HG03565 (cell line): ENCODE data around the gene CAP2.
"Not testable (repeated sequence)": the region's sequence is repeated elsewhere in the genome, so short reads cannot be mapped to it uniquely, and the experiment has no call there.

Experiments used
- ATAC-seq: cut with Tn5 transposase; IDR thresholded peaks from one replicate; pipeline ENCODE4 v1.9.1; 2021; ENCODE audit warnings: mild to moderate bottlenecking, moderate library complexity; ENCODE audit not compliant: unreplicated experiment

The CAP2 gene

DNA sequence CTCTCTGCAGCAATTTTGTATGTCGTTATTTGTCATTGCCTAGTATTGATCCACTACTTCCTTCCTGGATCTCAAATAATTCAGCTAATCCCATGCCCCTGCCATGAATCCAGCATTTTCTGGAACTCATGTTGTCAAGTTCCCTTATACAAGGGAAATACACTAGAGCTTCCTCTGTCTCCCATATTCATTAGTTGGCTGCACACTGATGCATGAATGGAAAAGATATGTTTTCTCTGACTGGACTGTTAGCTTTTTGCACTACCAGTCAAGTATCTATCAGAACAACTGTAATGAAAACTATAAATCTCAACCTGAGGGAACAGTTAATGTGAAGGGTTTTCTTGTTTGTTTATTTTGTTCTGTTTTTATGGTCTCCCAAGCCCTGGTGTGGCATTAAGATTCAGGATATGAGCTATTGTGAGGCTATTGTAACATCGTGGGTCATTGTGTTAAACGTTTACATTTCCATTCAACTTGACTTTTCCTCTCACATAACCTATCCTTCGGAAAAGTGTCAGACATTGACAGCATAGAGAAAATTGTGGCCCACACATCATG lies 104.2 kb downstream of the CAP2 start:
- ATAC-seq, result no peak

DNA sequence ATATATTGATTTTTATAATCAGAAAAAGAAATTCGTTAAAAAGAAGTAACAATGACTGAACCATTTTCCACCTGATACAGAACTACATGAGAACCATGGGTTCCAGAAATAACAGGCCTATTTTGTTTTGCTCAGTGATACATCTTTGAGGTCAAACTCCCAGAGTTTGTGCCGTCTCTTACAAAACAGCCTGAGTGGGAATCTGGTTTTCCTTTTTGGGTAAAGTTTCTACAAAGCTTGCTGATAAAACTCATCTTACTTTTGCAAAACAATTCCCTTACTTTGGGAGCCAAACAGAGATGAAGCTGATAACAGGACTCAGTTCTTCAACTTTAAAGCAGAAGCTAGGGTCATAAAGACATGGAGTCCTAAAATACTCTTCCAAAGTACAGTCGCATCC lies 108.0 kb downstream of the CAP2 start:
- ATAC-seq, result no peak

DNA sequence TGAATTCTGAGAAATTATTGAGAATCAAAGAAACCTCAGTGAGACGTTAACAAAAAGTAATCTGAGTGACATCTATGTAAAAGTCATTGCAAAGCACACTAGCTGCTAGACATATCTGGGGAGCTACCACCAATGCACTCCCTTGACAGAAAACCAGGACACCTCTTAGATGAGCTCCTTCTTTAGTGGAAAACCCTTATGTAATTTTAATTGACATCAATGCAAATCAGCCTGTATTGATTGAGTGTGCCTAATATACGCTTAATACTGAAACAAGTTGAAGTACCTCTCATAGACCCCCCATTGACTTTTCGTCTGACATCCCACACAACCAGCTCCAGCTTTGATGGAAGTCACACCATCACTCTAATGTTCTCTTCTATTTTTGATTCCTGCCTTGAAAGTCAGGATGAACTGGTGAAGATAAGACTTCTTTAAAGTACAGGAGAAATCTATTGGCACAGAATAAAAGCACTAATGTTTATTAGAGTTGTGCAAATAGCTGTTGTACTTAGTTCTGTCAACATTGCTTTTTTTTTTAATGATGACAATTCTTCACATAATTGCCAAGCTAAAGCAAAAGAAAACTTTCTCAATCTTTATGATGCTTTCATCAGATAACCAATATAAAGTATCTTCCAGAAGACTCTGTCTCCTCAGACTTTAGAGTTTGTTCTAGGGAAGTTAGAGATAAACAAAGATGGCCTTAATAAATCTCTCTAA lies 108.7 kb downstream of the CAP2 start:
- no peak for ATAC-seq

DNA sequence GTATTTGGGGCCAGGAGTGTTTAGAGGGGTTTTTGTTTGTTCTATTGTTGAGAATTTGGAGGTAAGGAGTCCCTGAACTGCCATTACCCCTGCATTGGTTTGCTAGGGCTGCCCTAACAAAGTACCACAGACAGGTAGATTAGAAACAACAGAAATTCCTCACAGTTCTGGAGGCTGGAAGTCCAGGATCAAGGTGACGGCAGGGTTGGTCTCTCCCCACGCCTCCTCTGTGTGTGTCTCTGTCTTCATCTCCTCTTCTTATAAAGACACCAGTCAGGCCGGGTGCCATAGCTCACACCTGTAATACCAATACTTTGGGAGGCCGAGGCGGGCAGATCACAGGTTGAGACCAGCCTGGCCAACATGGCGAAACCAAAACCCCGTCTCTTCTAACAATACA lies 109.7 kb downstream of the CAP2 start:
- ATAC-seq, result no peak

DNA sequence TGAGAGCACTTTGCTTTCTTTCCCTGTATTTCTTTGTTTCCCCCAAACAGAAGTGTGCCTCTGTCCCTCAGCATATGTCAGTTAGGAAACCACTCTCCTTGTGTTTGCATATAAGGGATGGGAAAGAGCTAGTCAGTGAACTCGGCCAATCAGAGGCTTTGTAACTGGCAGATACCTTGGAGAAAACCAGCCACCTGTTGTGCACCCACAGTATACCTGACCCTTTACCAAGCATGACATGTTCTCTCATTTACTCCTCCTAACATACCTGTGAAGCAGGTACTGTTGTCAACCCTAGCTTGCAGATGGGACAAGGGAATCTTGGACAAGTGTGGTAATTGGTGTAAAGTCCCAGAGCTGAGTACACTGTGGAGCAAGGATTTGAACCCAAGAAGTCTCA lies 110.6 kb downstream of the CAP2 start:
- ATAC-seq, result no peak

DNA sequence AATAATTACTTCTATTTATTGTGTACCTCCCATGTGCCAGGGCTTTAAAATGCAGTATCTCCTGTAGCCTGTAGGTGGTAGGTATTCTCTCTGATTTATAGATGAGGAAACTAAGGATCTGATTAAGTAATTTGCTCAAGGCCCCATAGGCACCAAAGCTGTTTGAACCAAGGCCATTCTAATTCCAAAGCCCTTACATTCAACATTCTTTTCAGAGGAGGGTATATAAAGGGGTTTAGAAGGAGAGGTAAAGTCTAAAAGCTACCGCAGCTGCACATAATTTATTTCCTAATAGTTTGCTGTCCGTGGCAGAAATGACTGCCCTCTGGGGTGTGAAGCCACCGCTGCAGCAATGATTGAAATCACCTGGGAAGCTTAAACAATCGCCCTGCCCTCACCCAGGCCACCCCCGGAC lies 111.7 kb downstream of the CAP2 start:
- ATAC-seq, result no peak

DNA sequence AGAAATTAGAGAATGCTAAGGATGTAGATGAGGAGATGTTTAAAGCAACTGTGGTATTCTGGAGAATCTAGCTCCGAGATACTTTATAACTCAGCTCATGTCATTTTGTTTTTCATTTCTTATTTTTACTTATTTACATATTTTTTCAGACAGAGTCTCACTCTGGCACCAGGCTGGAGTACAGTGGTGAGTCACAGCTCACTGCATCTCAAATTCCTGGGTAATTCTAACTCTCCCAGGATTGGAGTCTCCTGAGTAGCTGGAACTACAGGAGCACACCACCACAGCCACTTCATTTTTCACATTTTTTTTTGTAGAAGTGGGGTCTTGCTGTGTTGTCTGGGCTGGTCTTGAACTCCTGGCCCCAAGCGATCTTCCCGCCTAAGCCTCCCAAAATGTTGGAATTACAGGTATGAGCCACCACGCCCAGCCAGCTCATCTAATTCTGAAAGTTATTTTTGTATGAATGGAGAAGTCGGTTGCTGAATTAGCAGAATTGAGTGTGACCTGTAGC lies 112.4 kb downstream of the CAP2 start:
- ATAC-seq, result no peak

DNA sequence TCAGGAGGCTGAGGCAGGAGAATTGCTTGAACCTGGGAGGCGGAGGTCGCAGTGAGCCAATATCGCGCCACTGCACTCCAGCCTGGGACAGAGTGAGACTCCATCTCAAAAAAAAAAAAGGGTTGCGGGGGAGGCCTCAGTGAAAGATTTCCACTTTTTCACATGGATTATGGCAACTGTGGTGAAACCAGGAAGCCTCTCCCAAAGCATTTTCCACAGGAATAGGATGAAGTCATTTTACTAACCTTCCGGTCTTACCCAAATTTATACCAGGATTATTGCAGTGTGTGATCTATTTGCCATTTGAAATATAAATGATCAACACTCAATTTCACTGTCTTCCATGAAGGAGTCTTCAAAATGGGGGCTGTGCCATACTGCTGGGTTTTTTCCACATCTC lies 113.1 kb downstream of the CAP2 start:
- no peak for ATAC-seq

DNA sequence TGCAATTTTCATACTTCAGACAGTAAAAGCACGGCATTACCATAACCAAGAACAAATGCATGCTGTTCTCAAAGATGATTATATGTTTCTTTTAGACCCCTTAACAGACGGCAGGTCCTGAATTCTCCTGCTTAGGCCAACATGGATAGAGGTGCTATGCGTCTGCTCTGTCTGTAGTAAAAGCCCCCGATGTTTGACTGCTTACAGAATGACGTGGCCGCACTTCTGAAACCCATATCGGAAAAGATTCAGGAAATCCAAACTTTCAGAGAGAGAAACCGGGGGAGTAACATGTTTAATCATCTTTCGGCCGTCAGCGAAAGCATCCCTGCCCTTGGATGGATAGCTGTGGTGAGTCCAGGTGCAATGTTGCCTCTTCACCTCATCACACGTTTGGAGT lies 113.6 kb downstream of the CAP2 start:
- ATAC-seq, result no peak

DNA sequence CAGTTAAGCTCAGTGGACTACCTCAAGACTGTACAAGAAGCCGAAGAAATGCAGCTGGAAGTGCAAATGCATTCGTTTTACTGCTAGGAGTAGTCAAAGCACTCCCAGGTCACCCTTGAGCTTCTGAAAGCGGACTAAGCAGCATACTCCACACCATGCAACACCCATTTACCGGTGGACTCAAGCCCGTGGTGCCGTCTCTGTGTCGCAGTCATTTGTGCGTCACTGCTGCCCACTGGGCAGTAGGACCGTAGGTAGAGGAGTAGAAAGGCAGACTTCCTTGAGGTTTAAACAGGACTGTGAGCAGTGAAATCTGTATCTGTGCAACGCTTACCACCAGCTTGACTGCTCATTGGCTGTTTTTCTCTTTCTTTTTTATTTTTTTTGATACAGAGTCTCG lies 117.7 kb downstream of the CAP2 start:
- no peak for ATAC-seq

DNA sequence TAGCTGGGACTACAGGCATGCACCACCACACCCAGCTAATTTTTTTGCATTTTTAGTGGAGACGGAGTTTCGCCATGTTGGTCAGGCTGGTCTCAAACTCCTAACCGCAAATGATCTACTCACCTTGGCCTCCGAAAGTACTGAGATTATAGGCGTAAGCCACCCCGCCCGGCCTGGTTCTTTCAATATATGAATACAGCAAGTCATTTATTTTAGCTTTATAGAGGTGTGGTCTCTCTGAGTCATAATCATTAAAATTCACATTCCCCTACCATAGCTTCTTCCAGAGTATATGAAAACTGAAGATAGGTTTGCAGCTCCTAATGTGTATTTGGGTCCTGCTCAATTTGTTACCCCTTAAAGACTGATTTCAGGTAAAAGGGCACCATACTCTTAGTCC lies 118.2 kb downstream of the CAP2 start:
- ATAC-seq, result no peak

DNA sequence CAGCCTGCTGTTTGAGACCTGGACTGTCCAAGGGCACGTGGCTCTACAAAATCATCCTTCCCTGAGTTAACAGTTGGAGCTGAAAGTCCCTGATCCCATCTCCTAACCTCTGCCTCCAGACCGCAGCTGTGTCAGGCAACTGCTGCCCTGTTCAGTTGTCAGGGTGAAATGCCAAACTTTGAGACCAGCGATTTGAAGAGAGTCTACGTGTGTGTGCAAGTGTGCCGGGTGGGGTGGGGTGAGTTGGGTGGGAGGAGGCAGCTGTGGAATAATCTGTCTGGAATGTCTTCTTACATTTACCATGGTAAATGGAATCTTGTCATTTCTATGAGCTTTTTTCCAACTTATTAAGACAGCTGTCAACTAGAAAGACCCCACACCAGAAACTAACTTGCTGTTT lies 125.7 kb downstream of the CAP2 start:
- ATAC-seq, result no peak

DNA sequence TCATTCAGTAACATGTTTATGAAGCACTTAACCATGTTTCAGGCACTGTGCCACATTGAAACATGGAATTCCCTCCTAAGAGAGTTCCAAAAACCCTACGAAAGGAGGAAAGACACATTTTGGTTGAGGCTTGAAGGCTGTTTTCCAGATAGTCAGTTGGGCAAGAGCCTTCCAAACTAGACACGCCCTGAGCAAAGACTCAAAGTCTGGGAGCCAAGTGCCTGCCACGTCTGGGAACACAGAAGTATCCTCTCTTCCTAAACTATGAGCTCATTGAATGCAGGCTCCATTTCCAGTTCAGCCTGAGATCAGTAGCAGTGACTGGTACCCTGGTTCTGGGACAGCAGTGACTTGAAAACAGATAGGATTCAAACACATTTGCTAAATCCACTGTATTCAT lies 132.2 kb downstream of the CAP2 start:
- no peak for ATAC-seq

DNA sequence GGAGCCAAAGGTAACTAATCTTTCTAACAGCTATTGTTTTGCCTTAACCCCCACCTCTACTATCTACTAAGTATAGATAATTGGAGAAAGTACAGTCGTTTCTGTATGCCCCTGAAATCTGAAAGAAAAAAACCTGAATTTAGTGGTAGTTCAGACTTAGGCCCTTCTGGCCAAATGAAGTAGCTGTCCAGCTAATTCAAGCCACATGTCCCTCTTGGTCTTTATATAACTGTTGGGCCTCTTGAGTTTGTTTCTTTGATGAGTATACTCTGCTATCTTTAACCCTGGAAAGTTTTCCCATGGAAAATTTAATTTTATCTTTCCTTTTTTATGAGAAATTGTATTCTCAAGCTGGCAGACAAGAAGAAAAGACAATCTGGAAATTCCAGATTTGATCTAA lies 133.7 kb downstream of the CAP2 start:
- no peak for ATAC-seq

DNA sequence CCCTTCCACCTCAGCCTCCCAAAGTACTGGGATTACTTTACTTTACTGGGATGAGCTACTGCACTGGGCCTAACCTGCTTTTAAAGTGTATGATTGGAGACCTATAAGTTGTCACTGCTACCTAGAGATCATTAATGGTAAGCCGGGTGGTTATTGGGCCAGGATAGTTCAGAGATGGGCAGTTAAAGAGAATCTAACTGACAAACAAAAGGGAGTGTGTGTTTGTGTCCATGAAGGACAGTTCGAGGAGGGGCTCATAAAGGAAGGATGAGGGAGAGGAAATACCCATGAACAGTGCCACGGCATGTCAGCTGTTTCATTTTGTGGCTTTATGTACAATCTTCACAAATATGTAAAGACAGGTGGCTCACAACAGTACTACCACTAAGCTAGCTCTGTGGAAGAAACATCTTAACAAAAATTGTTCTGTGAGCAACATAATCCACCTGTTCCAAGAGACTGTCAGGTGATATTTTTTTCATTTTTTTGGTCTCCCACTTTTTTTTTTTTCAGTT lies 137.0 kb downstream of the CAP2 start:
- ATAC-seq, result no peak

DNA sequence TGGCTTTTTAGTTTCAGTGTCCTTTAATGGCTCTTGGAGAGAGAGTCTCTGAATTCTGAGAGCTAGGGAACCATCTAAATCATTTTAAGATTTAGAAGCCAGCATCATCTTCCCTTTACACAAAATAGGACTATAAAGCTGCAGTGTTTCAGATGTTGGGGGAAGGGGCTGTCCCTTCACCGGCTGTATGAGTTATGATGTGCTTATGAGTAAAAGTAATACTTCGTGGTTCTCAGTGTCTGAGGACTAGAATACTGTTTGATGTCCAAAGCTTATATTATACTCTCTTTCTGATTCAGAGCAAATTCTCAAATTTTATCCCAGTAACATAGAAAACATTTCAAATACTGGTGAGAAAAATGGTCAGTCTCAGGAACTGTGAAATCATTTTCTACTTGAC lies 143.2 kb downstream of the CAP2 start:
- ATAC-seq, result peak; percentile 96

DNA sequence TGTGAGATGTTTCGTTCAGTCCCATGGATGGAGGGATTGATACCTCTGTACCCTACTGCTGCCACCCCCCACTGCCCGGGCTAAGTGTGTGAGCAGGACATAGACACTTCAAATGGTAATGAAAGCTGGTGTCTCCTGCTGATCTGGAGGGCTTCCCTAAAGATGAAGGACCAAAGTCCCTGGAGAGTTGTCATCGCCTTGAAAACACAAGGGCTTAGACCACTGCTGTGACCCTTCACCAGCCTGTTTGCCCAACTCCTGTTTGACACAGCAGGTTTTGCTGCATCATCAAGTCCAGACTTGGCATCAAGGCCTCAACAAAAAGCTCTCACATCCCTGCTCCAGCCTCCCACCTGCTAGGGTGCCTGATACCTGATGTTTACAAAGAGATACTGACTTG lies 148.8 kb downstream of the CAP2 start:
- ATAC-seq, result no peak

DNA sequence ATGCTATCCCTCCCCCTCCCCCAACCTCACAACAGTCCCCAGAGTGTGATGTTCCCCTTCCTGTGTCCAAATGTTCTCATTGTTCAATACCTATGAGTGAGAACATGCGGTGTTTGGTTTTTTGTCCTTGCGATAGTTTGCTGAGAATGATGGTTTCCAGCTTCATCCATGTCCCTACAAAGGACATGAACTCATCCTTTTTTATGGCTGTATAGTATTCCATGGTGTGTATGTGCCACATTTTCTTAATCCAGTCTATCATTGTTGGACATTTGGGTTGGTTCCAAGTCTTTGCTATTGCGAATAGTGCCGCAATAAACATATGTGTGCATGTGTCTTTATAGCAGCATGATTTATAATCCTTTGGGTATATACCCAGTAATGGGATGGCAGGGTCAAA lies 152.3 kb downstream of the CAP2 start:
- ATAC-seq, result not testable (repeated sequence)

DNA sequence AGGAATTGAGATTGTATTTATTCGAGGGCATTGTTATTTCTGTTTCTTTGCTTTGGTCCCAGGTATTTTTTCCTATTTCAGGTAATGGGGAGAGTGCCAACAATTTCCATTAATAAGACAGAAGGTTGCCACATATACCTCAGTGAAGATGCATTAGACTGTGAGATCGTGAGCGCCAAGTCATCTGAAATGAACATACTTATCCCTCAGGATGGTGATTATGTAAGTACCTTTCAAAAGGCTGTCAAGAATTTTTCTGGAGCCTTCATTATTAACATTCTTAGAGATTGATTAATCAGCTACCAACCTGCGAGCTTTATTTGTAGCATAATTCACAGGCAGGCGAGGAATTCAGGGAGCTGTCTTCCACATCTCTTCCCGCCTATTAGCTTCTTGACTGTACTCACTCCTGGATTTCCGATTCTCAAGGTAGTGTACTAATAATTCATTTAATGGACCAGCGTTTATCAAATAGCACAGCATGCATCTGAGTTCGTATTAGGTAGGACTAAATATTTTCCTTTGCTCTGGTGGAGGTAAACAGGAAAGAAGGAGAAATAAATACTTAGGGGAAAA lies 158.1 kb downstream of the CAP2 start:
- no peak for ATAC-seq

DNA sequence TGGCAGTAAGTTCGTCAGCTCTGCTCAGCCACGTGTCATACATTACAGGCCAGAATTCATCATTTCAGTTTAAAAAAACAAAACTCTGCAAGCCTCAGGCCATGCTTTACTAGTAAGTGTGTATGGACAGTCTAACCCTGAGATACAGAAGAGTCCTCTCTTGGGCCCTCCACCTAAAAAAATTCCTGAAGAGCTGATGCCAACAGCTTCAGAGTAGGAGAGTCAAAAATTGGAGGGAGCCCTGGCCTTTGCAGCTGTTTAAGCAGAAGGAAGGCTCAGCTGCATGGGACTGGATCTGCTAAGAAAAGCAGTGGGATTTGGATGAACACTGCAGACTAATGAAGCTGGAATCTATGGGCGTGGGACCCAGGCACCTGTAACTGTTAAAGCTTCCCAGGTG lies 159.5 kb downstream of the CAP2 start:
- no peak for ATAC-seq

DNA sequence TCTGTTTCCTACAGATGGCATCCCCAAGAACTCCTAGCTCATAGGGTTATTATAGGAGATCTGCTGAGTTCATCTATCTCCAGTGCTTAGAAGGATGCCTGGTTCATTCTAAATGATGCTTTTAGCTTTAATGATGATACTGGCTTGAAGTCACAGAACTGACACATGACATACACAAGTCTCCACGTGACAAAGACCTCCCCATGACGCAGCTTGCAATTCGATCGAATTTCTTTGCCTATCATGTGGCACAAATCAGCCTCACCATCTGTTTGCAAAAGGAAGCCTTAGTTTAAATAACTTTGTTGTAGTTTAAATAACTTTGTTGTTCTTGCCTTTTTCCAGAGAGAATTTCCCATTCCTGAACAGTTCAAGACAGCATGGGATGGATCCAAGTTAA lies 162.6 kb downstream of the CAP2 start:
- no peak for ATAC-seq

DNA sequence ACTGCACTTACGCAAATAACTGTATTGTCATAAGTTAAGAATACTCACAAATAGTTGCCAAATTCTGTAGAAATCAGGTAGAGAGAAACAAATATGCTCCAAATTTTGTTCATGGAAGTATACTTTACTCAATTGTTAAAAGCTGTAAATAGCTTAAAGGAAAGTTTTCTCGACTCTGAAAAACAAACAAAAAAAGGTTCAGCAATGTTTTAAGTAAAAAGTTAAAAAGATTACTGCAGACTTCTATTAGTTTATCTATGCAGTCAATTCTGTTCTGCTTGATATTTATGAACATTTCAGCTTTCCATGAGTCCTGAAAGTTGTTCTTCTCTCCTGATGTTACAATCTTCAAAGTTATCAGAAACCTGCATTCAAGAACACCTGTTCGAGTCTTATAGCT lies 169.2 kb downstream of the CAP2 start:
- ATAC-seq, result no peak
